ENCODE measurements around the gene PITPNB. TPM values are rescaled to one million over a fixed set of nuclear protein-coding genes. Genes with fewer than 3 reads are reported as not detected.

PITPNB gene
- total RNA-seq, 4 donors from 2014 or later = 34.7 to 47.6 (median 40.4) TPM

GRCh38 chr22:27808451-27809225 lies 110.4 kb downstream of the PITPNB start:
- DNase-seq (ENCODE audit: low spot score in 2 of 2) = no peak
- WGBS = 79% methylated on average over 18 of the region's 18 CpGs
- TF ChIP-seq POLR2AphosphoS5 (IDR thresholded peaks at IDR 0.05) = no peak
- no peak for TF ChIP-seq CTCF (IDR thresholded peaks at IDR 0.05)
- no peak for TF ChIP-seq EP300 (IDR thresholded peaks at IDR 0.05)
- TF ChIP-seq POLR2A (IDR thresholded peaks at IDR 0.05) = no peak
- Histone ChIP-seq H3K27ac (no peak overlapping the region), H3K4me3 (no peak overlapping the region), H3K4me1 (peaks cover 22% of the 10 kb centered on the region), H3K9me3 (no peaks in the 10 kb centered on the region), H3K36me3 (no peaks in the 10 kb centered on the region), H3K27me3 (no peaks in the 10 kb centered on the region)

- Histone ChIP-seq H3K4me1 (peaks cover 32% of the 10 kb centered on the region), H3K4me3 (no peak overlapping the region), H3K27ac (no peak overlapping the region), H3K36me3 (no peaks in the 10 kb centered on the region), H3K9me3 (no peaks in the 10 kb centered on the region), H3K27me3 (peaks cover 3% of the 10 kb centered on the region)
- DNase-seq (ENCODE audit: low spot score in 2 of 2) = no peak
- WGBS = 83% methylated on average over 7 of the region's 7 CpGs
- TF ChIP-seq POLR2AphosphoS5 (IDR thresholded peaks at IDR 0.05) (no peak), POLR2A (IDR thresholded peaks at IDR 0.05) (no peak), EP300 (IDR thresholded peaks at IDR 0.05) (no peak), CTCF (IDR thresholded peaks at IDR 0.05) (no peak)
Observed at GRCh38 chr22:27805841-27806240, 113.2 kb downstream of the PITPNB start.

DNA sequence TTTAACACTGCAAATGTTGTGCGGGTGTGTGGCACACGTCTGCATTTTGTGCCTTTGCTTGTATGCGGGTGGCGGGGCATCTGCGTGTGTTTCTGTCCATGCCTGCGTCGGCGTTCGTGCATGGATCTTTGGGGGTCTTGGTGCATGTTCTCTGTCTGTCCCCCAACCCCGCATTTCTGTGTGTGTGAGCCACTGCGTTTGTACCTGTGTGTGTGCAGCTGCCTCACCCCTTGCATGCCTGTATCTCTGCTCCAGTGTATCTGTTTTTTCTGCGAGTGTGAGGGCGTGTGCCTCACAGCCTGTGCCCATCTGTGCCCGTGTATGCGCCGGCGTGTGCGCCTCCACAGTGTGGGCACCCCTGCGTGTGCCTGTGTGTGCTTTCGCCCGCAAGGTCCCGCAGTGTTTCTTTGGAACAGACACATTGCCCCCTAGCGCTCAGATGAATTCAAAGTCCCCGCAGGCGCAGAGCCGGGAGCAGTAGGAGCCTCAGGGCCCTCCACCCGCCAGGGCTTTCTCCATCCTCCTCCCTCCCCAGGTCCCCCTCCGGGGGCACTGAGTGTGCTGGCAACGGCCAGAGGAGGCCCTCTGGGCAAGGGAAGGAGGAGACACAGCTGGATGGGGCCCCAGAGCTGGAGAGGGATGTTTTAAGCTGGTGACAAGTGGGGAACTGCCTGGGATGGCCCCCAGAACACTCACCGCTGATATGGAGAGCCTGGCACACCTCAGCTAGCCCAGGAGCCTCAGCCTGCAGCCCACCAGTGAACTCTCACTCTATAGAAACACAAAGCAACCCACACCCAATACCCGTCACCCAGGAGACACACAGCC lies 114.4 kb downstream of the PITPNB start:
- no peak for DNase-seq (ENCODE audit: low spot score in 2 of 2)
- Histone ChIP-seq H3K9me3 (no peaks in the 10 kb centered on the region), H3K4me1 (peaks cover 34% of the 10 kb centered on the region), H3K27ac (no peak overlapping the region), H3K36me3 (no peaks in the 10 kb centered on the region), H3K4me3 (no peak overlapping the region), H3K27me3 (peaks cover 13% of the 10 kb centered on the region)
- TF ChIP-seq EP300 (IDR thresholded peaks at IDR 0.05) (no peak), POLR2A (IDR thresholded peaks at IDR 0.05) (no peak), CTCF (IDR thresholded peaks at IDR 0.05) (peak in 1 of 2 donors; percentile 36)
- WGBS = 80% methylated on average over 11 of the region's 31 CpGs

DNA sequence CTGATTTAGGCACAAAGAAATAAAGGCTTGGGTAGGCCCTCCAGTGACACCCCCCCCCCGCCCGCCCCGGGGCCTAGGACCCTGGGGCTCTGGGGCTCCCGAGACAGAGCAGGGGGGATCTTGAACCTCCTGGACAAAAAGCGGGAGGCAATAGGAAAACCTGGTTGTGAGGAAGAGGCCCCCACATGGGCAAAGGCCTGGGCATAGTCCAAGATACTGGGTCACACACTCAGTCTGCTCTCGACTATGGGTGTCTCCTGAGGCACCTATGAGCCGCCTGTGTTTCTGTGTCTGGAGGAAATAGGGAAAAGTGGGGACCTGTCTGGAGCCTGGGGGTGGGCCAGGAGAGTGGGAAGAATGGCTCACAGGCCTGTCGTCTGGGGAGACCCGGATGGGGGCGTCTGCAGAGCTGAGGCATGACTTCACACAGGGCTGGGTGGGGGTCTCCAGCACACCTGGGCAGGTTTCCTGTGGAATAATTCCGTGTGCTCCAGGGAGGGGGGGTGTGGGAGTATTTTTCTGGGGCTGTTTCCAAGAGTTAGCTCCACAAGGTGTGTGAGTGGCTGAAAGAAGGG lies 115.1 kb downstream of the PITPNB start:
- TF ChIP-seq CTCF (IDR thresholded peaks at IDR 0.05) = no peak
- no peak for TF ChIP-seq POLR2AphosphoS5 (IDR thresholded peaks at IDR 0.05)
- no peak for TF ChIP-seq EP300 (IDR thresholded peaks at IDR 0.05)
- TF ChIP-seq POLR2A (IDR thresholded peaks at IDR 0.05) = no peak
- peaks cover 13% of the 10 kb centered on the region for H3K27me3 ChIP-seq
- no peak overlapping the region for H3K4me3 ChIP-seq
- 72% methylated on average over 11 of the region's 11 CpGs for WGBS
- H3K36me3 ChIP-seq = no peaks in the 10 kb centered on the region
- H3K27ac ChIP-seq = no peak overlapping the region
- H3K9me3 ChIP-seq = no peaks in the 10 kb centered on the region
- peaks cover 38% of the 10 kb centered on the region for H3K4me1 ChIP-seq
- no peak for DNase-seq (ENCODE audit: low spot score in 2 of 2)

All from suprapubic skin (tissue), 4 donors.